CD4-positive, alpha-beta T cell treated with Interleukin-6 at 100 ng/mL for 8 hours (primary cell): Measurements from ENCODE around the gene RCOR1.
A peak's percentile ranks its signal among the peaks of the same experiment; 100 is the strongest.
"Not testable (repeated sequence)": the region's sequence is repeated elsewhere in the genome, so short reads cannot be mapped to it uniquely, and the experiment has no call there.

ENCODE experiments used
- DNase-seq: peaks from one replicate; pipeline ENCODE4 v3.0.0-alpha.2; 2020; ENCODE audit warnings: mixed read lengths, low spot score

The RCOR1 gene

DNA sequence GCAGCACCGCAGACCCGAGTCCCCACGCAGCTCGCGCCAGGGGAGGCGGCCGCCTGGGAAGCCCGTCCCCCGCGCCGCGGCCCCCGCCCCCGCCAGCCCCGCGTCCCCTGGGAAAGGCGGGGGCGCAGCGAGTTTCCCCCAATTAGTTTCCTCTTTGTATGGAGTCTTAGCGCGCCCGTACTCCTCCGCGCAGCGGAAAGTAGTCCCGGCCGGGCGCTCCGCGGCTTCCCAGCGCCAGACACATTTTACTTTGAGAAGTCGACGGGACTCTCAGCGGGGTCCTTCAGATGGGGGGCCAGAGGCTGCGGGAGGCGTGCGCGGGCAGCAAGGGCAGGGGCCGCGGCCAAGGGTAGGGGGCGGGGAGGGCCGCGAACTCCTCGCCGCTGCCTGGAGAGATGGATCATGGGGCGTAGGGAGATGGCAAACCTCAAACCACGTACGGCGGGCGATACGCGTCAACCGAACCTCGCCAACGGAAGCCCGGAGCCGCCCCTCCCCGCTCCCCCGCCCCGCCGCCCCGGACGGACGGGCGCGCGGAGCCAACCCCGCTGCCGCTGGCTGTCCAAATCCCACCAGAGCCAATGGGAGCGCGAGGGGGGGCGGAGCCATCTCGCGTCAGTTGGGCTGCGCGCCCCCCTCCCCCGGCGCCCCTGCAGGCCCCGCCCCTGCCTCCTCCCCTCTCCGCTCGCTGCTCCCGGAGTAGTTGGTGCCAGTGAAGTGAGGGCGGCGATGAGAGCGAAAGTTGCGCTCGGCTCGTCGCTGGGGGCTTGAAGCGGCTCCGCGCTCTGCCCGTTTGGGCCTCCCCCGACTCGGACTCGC, at the start of gene RCOR1:
RCOR1 (plus strand) TSS at position 706 of the 819 bp plus-strand sequence. CDS start 238 bp downstream, outside the sequence.
- DNase-seq, result peak; percentile 98

DNA sequence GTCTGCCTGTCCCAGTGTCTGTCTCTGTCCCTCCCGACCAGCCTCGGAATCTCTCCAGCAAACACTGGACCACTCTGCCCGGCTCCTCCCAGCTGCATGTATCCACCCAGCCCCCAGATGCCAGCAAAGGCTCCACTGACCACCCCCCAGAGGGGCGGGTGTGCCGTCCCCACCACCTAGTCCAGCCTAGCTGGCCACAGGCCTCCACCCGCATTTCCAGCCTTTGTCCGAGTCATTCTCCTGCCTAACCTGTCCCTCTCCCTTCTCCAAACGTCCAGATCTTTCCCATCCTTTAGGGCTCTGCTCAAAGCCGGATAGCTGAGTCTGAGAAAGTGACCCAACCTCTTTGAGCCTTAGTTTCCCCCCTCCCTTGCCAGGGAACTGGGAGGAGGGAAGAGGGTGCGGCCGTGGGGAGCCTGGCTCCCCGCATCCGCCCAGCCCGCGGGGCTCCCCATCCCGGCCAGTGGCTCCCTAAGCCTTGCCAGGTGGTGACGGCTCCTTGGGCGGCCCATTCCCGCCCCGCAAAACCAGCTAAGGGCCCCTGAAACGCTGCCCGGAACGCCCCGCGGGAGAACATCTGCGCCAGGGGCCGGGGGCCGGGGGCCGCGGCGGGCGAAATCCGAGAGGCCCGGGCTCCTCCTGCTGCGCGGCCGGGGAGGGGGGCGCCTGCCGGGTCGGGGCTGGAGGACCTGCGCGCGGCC, 48.3 kb upstream of the RCOR1 start:
- DNase-seq, result no peak

DNA sequence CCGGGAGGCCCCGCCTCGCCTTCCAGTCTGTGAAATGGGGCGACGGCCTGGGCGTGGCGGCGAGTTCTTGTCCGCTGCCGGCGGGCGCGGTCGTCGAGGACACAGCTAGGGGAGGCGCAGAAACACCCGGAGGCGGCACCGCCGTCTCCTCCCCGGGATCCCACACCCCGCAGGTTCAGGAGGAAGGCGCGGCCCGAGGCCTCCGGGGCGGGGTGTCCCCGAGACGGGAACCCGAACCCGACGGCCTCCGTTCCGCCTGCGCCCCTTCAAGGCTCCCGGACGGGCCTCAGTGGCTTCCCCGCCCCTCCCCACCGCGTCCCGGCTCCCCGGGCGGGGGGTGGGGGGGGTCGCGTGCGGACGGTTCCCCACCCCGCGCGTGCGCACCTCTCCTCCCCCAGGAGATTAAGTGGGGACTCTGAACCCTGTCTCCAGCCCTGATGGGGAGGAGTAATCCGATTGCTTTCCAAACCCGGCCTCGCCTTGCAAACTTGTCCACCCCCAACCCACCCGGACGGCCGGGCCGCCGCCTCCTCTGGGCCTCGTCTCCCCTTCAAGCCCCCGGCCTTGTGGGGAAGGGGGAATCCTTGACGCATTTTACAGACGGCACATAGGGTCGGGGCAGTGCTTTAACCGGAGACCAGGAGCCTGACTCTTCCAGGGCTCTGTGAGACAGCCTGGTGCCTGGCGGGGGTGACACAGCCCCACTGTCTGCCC, 47.5 kb upstream of the RCOR1 start:
- no peak for DNase-seq

DNA sequence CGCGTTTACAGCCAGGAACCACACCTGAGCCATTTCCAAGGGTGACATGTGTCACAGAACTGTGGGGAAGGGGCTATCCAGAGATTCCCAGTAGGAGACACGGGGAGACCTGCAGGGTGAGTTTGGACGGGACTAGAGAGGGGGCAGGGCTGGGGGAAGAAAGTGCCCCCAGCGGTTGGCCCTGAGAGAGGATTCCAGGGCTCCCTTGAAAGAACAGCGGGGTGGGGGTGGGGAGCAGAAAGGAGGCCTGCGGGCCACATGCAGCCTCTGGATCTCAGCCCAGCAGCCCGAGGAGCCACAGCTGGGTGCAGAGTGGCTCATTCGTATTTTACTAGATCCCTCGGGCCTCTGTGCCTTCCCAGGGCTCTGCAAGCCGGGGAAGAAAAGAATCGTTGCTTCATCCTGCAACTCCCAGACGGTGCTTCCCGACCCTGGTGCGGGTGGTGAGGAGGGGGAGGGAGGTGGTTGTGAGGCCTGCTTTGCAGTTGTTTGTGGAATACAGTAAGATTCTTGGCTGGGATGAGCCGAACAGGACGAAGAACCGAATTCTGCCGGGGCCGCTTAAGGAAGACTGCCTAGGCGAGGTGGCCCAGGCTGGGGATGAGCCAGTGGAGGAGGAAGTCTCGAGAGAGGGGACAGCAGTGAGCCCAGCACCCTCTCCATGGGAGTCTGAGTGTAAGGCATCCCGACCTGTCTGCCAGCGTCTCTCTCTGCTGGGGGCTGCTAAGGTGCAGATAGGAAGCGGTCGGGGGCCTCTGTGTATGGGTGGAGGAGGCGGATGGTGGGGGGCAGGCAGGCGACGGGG, 46.8 kb upstream of the RCOR1 start:
- no peak for DNase-seq

DNA sequence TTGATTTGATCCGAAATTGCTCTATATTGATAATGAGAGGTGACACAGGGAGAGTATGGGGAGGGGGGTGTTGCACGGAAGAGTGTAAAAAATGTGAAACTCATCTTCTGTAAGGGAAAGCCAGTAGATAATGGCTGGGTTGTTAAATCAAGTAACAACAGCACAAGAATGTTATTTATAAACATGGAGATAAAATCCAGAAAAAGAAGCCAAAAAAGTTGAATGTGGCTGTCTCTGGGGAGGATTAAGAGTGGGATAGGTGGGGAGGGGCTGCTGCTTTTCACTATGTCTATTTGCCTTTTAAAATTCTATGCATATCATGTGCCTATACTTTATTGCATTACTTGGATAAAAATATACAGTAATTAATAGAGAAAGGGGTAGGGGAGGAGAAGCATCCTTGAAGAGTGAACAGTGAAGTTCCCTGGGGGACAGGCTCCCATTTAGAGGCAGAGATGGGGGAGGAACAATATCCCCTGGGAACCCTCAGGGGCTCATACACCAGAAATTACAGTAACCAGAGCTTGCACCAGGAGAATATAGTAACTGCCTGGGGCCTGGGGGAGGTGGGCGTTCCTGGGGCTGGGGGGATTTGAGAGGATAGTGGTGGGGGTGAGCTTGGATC, 43.7 kb upstream of the RCOR1 start:
- no peak for DNase-seq

DNA sequence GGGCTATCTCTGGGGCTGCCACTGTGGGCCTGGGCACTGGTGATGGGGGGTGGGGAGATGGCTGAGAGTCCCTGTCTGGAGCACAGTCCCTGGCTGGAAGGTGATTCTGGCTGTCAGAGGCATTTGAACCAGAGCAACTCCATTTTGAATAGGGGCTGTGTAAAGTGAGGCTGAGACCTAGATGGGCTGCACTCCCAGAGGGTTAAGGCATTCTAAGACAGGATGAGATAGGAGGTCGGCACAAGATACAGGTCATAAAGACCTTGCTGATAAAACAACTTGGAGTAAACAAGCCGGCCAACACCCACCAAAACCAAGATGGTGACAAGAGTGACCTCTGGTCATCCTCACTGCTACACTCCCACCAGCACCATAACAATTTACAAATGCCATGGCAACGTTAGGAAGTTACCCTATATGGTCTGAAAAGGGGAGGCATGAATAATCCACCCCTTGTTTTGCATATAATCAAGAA, 41.5 kb upstream of the RCOR1 start:
- not testable (repeated sequence) for DNase-seq

DNA sequence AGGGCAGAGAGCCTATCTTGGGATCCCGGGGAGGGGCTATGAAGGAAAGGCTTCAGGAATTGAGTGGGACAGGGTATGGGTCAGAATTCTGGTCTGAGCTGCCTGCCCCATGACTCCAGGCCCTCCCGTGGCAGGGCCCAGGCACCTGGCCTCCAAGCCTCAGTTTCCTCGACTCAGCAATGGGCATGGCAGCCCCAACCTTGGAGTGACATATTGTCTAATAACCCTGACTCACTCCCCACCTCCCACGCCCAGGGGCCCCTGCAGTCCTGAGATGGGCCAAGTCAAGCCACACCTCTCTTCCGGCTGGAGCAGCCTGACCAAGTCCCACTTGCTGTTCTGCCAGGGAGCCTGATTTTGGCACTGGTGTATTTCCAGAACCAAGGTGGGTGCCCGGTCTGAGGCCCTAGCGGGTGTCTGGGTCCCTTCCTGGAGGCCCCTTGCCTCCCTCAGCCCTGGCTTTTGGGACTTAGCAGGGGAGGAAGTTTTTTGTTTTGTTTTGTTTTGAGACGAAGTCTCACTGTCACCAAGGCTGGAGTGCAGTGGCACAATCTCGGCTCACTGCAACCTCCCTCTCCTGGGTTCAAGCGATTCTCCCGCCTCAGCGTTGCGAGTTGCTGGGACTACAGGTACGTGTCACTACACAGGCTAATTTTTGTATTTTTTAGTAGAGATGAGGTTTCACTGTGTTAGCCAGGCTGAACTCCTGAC, 40.3 kb upstream of the RCOR1 start:
- no peak for DNase-seq

- peak; percentile 30 for DNase-seq
Measured at GRCh38 chr14:102554821-102555819, 37.3 kb upstream of the RCOR1 start.

GRCh38 chr14:102556098-102556677, 36.3 kb upstream of the RCOR1 start:
- DNase-seq, result no peak

DNA sequence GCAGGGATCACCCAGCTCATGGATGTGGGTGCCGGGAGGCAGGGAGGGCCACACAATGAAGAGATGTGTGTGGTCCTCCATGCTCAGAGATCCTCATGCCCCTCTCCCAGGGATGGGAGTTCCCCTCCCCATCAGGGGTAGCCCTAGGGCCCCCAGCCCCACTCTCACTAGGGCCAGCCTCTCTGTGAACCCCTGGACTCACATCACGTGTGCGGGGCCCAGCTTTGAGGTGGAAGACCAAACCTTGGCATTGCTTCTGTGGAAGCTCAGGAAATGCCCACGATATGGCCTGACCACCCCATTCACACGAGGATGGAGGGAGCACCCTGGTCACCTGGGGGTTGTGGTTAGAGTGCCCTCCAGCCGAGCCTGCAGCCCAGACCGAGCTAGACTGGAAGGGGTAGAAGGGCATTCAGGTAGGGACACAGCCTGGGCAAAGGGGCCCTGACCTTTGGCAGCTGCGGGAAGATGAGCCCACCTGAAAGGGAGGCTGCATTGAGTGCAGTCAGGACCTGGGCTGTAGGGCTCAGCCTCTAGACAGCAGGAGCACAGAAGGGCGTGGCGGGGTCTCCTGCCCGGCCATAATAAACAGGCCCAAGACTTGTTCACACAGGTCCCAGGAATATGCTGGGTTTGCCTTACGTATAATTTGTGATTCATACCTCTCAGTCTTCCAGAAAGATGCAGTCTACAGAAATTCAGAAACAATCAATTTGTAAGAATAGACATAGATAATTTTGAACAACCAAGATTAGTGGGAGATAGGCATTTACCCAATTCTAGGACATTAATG, 34.8 kb upstream of the RCOR1 start:
- no peak for DNase-seq

GRCh38 chr14:102558556-102558955, 33.9 kb upstream of the RCOR1 start:
- no peak for DNase-seq

DNA sequence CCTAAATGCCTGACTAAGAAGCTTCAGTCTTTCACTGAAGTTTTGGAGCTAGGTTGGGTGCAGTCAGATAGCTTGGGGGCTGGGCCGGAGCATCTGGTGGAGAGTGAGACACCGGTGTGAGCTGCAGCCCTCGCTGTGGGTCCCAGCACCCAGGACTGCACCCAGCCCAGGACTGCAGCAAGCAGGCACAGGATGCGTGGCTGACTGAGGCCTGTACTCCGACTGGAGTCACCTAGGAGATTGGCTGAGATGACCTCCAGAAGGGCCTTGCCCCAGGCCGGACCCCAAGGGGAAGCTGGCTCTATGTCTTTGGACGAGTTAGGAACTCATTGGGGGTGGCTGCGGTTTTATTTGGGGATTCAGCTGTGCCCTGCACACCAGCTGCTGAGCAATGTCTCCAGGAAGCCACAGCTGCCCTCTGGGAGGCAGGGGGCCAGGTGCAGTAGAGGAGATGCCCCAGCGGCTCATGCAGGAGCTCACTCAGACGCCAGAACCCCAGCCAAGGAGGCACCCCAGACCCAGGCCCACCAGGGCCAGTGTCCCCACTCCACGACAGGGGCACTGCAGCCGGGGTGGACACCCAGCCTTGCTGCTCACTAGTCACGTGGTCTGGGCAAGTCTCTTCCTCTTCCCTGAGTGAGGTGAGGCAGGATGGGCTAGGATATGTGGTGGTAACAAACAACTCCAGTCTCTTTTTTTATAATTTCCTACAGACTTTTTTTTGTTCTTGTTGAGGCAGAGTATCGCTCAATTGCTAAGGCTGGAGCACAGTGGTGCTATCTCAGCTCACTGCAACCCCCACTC, 31.8 kb upstream of the RCOR1 start:
- DNase-seq, result no peak

DNA sequence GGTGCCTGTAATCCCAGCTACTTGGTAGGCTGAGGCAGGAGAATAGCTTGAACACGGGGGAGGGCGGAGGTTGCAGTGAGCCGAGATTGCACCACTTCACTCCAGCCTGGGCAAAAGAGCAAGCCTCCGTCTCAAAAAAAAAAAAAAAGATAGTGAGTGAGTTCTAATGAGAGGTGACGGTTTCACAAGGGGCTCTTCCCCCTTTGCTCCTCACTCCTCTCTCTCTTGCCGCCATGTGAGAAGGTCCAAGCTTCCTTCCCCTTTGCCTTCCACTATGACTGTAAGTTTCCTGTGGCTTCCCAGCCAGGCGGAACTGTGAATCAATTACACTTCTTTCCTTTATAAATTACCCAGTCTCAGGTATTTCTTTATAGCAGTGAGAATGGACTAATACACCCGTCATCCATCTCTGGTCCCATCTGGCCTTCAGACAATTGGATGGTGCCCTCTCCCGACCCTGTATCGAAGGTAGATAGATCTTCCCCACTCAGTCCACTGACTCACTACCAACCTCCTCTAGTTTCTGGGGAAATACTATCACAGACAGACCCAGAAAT, 27.0 kb upstream of the RCOR1 start:
- no peak for DNase-seq

DNA sequence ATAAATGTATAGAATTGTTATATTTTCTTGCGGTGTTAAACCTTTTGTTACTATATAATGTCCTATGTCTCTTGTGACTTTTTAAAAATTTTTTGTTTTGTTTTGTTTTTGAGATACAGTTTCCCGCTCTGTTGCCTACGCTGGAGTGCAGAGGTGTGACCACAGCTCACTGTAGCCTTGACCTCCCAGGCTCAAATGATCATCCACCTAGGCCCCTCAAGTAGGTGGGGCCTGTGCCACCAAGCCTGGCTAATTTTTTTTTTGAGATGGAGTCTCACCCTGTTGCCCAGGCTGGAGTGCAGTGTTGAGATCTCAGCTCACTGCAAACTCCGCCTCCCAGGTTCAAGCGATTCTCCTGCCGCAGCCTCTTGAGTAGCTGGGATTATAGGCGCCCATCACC, 26.5 kb upstream of the RCOR1 start:
- no peak for DNase-seq

- DNase-seq, result peak; percentile 75
Measured at GRCh38 chr14:102568115-102568614, 24.3 kb upstream of the RCOR1 start.

GRCh38 chr14:102570334-102570995, 22.0 kb upstream of the RCOR1 start:
- DNase-seq, result no peak
